Measurements from ENCODE around the gene OR52A1. TPM values are rescaled to one million over a fixed set of nuclear protein-coding genes. Genes with fewer than 3 reads are reported as not detected.

Gene OR52A1
- total RNA-seq, 1 experiment from 2014 or later: 0.42 TPM

- Histone ChIP-seq H2BK12ac (ENCODE audit: insufficient read length, low read depth, low read length) (no peak overlapping the region), H3K56ac (ENCODE audit: insufficient read length, low read depth, low read length) (no peak overlapping the region), H3K79me2 (ENCODE audit: insufficient read depth, low read length) (no peaks in the 10 kb centered on the region), H2BK15ac (ENCODE audit: low read depth, low read length) (no peak overlapping the region), H3K9ac (ENCODE audit: extremely low read depth, insufficient read length, low read length) (no peak overlapping the region), H3K27me3 (ENCODE audit: insufficient read depth, low read length) (no peaks in the 10 kb centered on the region), H3K4ac (ENCODE audit: low read depth, low read length) (no peak overlapping the region), H3K79me1 (ENCODE audit: insufficient read depth, low read depth, low read length, poor library complexity, severe bottlenecking) (no peaks in the 10 kb centered on the region), H3K18ac (ENCODE audit: insufficient read length, low read depth, low read length) (no peak overlapping the region), H4K20me1 (ENCODE audit: control insufficient read depth, insufficient read depth, insufficient read length) (no peaks in the 10 kb centered on the region), H4K91ac (ENCODE audit: insufficient read length, low read depth, low read length) (no peak overlapping the region), H4K5ac (ENCODE audit: insufficient read length, low read depth, low read length) (no peak overlapping the region), H3T11ph (ENCODE audit: low read length) (no peak overlapping the region), H2BK20ac (ENCODE audit: low read depth, low read length, poor library complexity, severe bottlenecking) (no peak overlapping the region), H3K4me2 (ENCODE audit: insufficient read depth, insufficient read length, low read length) (no peak overlapping the region), H3K4me1 (ENCODE audit: insufficient read depth, low read length) (no peaks in the 10 kb centered on the region), H2AFZ (ENCODE audit: low read length) (no peak overlapping the region), H2AK5ac (ENCODE audit: insufficient read length, low read length) (no peak overlapping the region), H3K23me2 (ENCODE audit: insufficient read length, low read depth, low read length, poor library complexity, severe bottlenecking) (no peaks in the 10 kb centered on the region), H3K14ac (ENCODE audit: insufficient read depth, low read length) (no peak overlapping the region), H3K23ac (ENCODE audit: insufficient read length, low read depth, low read length) (no peak overlapping the region), H3K9me3 (ENCODE audit: control insufficient read depth, low read depth, low read length) (no peaks in the 10 kb centered on the region), H2BK120ac (ENCODE audit: low read depth, low read length, poor library complexity, severe bottlenecking) (no peak overlapping the region), H3K27ac (ENCODE audit: insufficient read length, low read depth, low read length) (no peak overlapping the region), H2BK5ac (ENCODE audit: insufficient read length, low read length) (no peak overlapping the region), H4K8ac (replicated peaks; ENCODE audit: insufficient read length, low read depth, low read length) (no peak overlapping the region)
- H3K9me3 Mint-ChIP-seq: no peaks in the 10 kb centered on the region
- no peak for DNase-seq
- no peaks in the 10 kb centered on the region for H3K27me3 Mint-ChIP-seq (ENCODE audit: low read depth)
- no peaks in the 10 kb centered on the region for H3K4me1 Mint-ChIP-seq
- WGBS (ENCODE audit: extremely low coverage, insufficient read length, low lambda C conversion rate): no CpG with 5 or more reads among the region's 2 CpGs
- H3K4me3 Mint-ChIP-seq: no peak overlapping the region
- no peak overlapping the region for H3K27ac Mint-ChIP-seq
- H3K36me3 Mint-ChIP-seq (ENCODE audit: insufficient read depth in 1 of 3, low read depth in 3 of 3): no peaks in the 10 kb centered on the region
- TF ChIP-seq CTCF (conservative IDR thresholded peaks at IDR 0.05): no peak
Measured at GRCh38 chr11:5096011-5096410, 58.5 kb downstream of the OR52A1 start.

Other genes starting within 250 kb of the OR52A1 start
- gene OR51G2, start 235.4 kb downstream of the OR52A1 start, total RNA-seq (2021): not detected in 2 replicates
- gene OR51G1, start 230.4 kb downstream of the OR52A1 start, total RNA-seq (2021): not detected in 2 replicates
- not detected in 2 replicates for gene OR51A4, start 207.2 kb downstream of the OR52A1 start, total RNA-seq (2021)
- not detected in 2 replicates for gene OR51A2, start 199.0 kb downstream of the OR52A1 start, total RNA-seq (2021)
- gene OR51L1, start 159.9 kb downstream of the OR52A1 start, total RNA-seq (2021): not detected in 2 replicates
- not detected in 2 replicates for gene OR52J3, start 108.2 kb downstream of the OR52A1 start, total RNA-seq (2021)
- not detected in 2 replicates for gene OR52E2, start 95.1 kb downstream of the OR52A1 start, total RNA-seq (2021)
- gene OR52E1, start 85.2 kb downstream of the OR52A1 start, total RNA-seq (2021): not detected in 2 replicates
- gene OR52A5, start 16.4 kb downstream of the OR52A1 start, total RNA-seq (2021): not detected in 2 replicates
- gene OR51V1, start 45.9 kb upstream of the OR52A1 start, total RNA-seq (2021): not detected in 2 replicates
- gene HBB, start 72.3 kb upstream of the OR52A1 start, total RNA-seq (2021): not detected in 2 replicates
- not detected in 2 replicates for gene HBD, start 79.7 kb upstream of the OR52A1 start, total RNA-seq (2021)
- gene HBG1, start 95.1 kb upstream of the OR52A1 start, total RNA-seq (2021): not detected in 2 replicates
- not detected in 2 replicates for gene HBG2, start 100.0 kb upstream of the OR52A1 start, total RNA-seq (2021)
- not detected in 2 replicates for gene HBE1, start 115.2 kb upstream of the OR52A1 start, total RNA-seq (2021)
- gene OR51B4, start 147.2 kb upstream of the OR52A1 start, total RNA-seq (2021): not detected in 2 replicates
- gene OR51B2, start 169.5 kb upstream of the OR52A1 start, total RNA-seq (2021): not detected in 2 replicates
- not detected in 2 replicates for gene OR51B5, start 188.8 kb upstream of the OR52A1 start, total RNA-seq (2021)
- gene OR51B6, start 196.8 kb upstream of the OR52A1 start, total RNA-seq (2021): not detected in 2 replicates
- not detected in 2 replicates for gene OR51M1, start 229.1 kb upstream of the OR52A1 start, total RNA-seq (2021)

Data from H9 (cell line).